Endothelial cell of hepatic sinusoid (primary cell): ENCODE data around the gene FBP2.

Source experiments
- in situ Hi-C: cut with HindIII; loops from 2 replicates; pipeline ENCODE4 v1.10.0; 2017; ENCODE audit warnings: low sequenced_read_pairs

The FBP2 gene

DNA sequence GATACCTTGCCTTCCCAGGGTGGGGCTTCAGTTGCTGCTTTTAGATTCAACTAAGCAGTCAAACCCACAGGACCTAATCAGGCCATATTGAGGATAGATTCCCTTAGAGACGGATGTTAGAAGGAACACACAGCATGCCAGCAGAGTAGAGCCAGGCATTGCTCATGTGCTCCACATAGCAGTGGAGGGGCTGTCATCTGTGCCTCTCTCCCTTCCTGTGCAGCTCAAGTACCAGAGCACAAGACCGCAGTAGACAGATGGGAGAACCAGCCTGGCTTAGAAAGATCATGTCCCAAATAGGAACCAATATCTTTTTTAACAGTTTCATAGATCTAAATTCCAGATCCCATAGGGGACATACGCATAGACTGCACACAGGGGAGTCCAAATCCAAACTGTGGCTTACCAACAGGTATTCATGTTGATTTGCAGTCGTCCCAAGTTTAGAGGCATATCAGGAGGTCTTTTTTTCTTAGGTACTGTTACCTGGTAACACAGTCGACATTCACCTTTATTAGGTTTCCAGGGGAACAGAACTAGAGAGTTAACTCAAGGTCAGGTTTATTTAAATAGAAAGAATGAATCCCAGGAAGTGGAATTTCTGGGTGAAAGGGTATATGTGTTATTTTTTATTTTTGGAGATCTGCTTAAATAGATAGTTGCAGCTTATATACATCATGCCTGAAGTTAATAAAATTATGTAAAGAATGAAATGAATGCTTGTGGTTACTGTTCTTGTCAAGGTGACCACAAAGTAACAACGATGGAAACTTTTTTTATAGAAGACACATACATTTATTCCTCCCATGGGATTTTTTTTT lies 82.3 kb downstream of the FBP2 start:
- in situ Hi-C loops, result no loop called here
